Measurements from ENCODE around the gene ARRDC1. TPM values are rescaled to one million over a fixed set of nuclear protein-coding genes. Genes with fewer than 3 reads are reported as not detected.

ARRDC1 gene
- total RNA-seq, 1 experiment from 2014 or later: 47.1 TPM

- POLR2A ChIA-PET: no interaction called here
- no peak for ATAC-seq
- peak overlapping the region; percentile 29 for H3K27ac ChIP-seq (ENCODE audit: low read length)
- no peak overlapping the region for H3K4me3 ChIP-seq (ENCODE audit: low read depth in 2 of 2, low read length in 2 of 2)
- H3K27me3 ChIP-seq (ENCODE audit: control insufficient read depth, insufficient read depth, low read length): no peaks in the 10 kb centered on the region
- CTCF ChIA-PET: no interaction called here
- intact Hi-C loops (cut with micrococcal nuclease; ENCODE audit: unreplicated experiment): no loop called here
- peaks cover 6% of the 10 kb centered on the region; the same call in 1 of the 2 replicates for H3K36me3 ChIP-seq (ENCODE audit: control insufficient read depth, insufficient read depth, low read length)
- H3K4me1 ChIP-seq (ENCODE audit: control insufficient read depth, insufficient read depth, low read length): peaks cover 51% of the 10 kb centered on the region
- no peak for DNase-seq (ENCODE audit: low read depth, low spot score)
- TF ChIP-seq CTCF (IDR thresholded peaks at IDR 0.05) (no peak), POLR2AphosphoS5 (IDR thresholded peaks at IDR 0.05; ENCODE audit: low read depth, low read length) (no peak; the same call in 1 of the 2 replicates)
- H3K9me3 ChIP-seq (ENCODE audit: control insufficient read depth, insufficient read depth, low read depth, low read length): no peaks in the 10 kb centered on the region
- no TSS peak for BruUV-seq (replicated peaks)
- in situ Hi-C loops (cut with HindIII; ENCODE audit: low pct_unique_long_range_greater_than_20kb, low sequenced_read_pairs): no loop called here
These were observed 9.9 kb downstream of the ARRDC1 start for GRCh38 chr9:137615387-137615871.

- no peak for DNase-seq (ENCODE audit: low read depth, low spot score)
- Histone ChIP-seq H3K9me3 (ENCODE audit: control insufficient read depth, insufficient read depth, low read depth, low read length) (no peaks in the 10 kb centered on the region), H3K4me1 (ENCODE audit: control insufficient read depth, insufficient read depth, low read length) (peaks cover 38% of the 10 kb centered on the region), H3K4me3 (ENCODE audit: low read depth in 2 of 2, low read length in 2 of 2) (peak within 1 kb of the TSS; percentile 87 to 88), H3K27me3 (ENCODE audit: control insufficient read depth, insufficient read depth, low read length) (no peaks in the 10 kb centered on the region), H3K27ac (ENCODE audit: low read length) (peak within 1 kb of the TSS; percentile 91), H3K36me3 (ENCODE audit: control insufficient read depth, insufficient read depth, low read length) (peaks cover 6% of the 10 kb centered on the region; the same call in 1 of the 2 replicates)
- BruUV-seq (replicated peaks): TSS peak; percentile 88
- intact Hi-C loops (cut with micrococcal nuclease; ENCODE audit: unreplicated experiment): no loop called here
- in situ Hi-C loops (cut with HindIII; ENCODE audit: low pct_unique_long_range_greater_than_20kb, low sequenced_read_pairs): no loop called here
- ChIA-PET CTCF (interaction anchor here (0.7 kb wide), 1 partner anchor 39 kb away, joined by 3 read pairs; no protein-coding TSS in a partner anchor), POLR2A (interaction anchor here (0.6 kb wide), 3 partner anchors 15 to 205 kb away, joined by 3 to 7 read pairs (median 4); no protein-coding TSS in a partner anchor)
- TF ChIP-seq POLR2AphosphoS5 (IDR thresholded peaks at IDR 0.05; ENCODE audit: low read depth, low read length) (peak; percentile 76), SIN3A (IDR thresholded peaks at IDR 0.05; ENCODE audit: borderline replicate concordance, insufficient read depth, low read depth, low read length) (0 out of 2 replicates have a peak, but pooled peaks have one; percentile 65), REST (IDR thresholded peaks at IDR 0.05; ENCODE audit: insufficient read depth in 1 of 2, low read depth in 2 of 2, low read length in 1 of 2) (no peak), TCF7L2 (IDR thresholded peaks at IDR 0.05; ENCODE audit: low read depth, low read length) (peak; percentile 90), CTCF (IDR thresholded peaks at IDR 0.05) (no peak)
- ATAC-seq: peak; percentile 79
These were observed 12.9 kb downstream of the ARRDC1 start, which contains the start of gene EHMT1 for GRCh38 chr9:137618105-137619067. Gene EHMT1, plus strand, starts transcription at chr9:137619005. Its CDS starts 24 bp downstream, at chr9:137619029.
